Peyer's patch (tissue), 4 donors: Measurements from ENCODE around the gene GUCY1B1. TPM values are rescaled to one million over a fixed set of nuclear protein-coding genes. Genes with fewer than 3 reads are reported as not detected.

Experiments
- DNase-seq, 3 donors: peaks; one replicate each; pipeline ENCODE4 v3.0.0-alpha.2; 2017 to 2019
- H3K27ac ChIP-seq, 4 donors: fragments of 200-600 bp; sonication (generic); one replicate each; pipeline ENCODE4 v1.5.1; 2016 to 2019
- H3K27me3 ChIP-seq, 2 donors: fragments of 200-600 bp; sonication (generic); one replicate each; pipeline ENCODE4 v1.5.1; 2019
- H3K36me3 ChIP-seq, 3 donors: fragments of 200-600 bp; sonication (generic); one replicate each; pipeline ENCODE4 v1.5.1; 2016 to 2019
- H3K4me1 ChIP-seq, 4 donors: fragments of 200-600 bp; sonication (generic); one replicate each; pipeline ENCODE4 v1.5.1; 2016 to 2019
- H3K4me3 ChIP-seq, 4 donors: fragments of 200-600 bp; sonication (generic); 1 replicate in 3 of 4; 2 replicates in 1 of 4; pipeline ENCODE4 v1.5.1; 2016 to 2019; ENCODE audit warnings: mild to moderate bottlenecking in 1 of 4
- H3K9me3 ChIP-seq, 4 donors: fragments of 200-600 bp; sonication (generic); one replicate each; pipeline ENCODE4 v1.5.1; 2016 to 2019; ENCODE audit warnings: mild to moderate bottlenecking in 1 of 4
- POLR2A ChIP-seq, 2 donors: fragments of 450-650 bp; IDR thresholded peaks; one replicate each; pipeline ENCODE4 v1.5.1; 2017; ENCODE audit warnings: antibody characterized with exemption in 2 of 2, mild to moderate bottlenecking in 2 of 2, moderate library complexity in 2 of 2
- total RNA-seq, 4 donors: library from RNA; depleted of rRNA; stranded (reverse); fragments of >200 nt; gene quantifications; one replicate each; pipeline ENCODE4 v1.1.0, GENCODE V29; 2016
- TF ChIP-seq, protein P1 (sequence below), 6 experiments: fragments of 450-650 bp in 4 of 6; fragments of 200-600 bp in 2 of 6; sonication (generic) in 1 of 6; IDR thresholded peaks; one replicate each; pipeline ENCODE4 v1.5.1; 2017 to 2019; ENCODE audit warnings: antibody characterized with exemption in 6 of 6, mild to moderate bottlenecking in 3 of 6, moderate library complexity in 1 of 6

Gene GUCY1B1
- total RNA-seq, 4 donors from 2014 or later = 1.6 to 8.0 (median 5.9) TPM

DNA sequence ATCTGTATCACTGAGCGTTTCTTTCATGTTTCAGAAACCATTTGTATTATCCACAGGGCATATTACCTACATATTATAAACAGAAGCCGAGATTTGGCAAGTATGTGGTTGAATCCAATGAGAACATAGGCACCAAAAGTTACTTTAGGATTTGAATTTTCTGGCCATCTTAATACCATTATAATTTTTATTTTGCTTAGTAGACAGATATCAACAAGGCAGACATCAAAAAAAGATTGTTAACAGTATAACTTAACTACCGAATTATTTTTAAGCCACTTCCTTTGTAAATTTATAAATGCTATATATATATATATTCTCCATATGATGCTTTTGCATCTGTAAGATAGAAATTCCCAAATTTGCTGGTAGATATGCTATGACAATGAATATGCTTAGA is 2.2 kb downstream of the GUCY1B1 start:
- H3K27ac ChIP-seq = no peak overlapping the region
- no peak for DNase-seq
- no peaks in the 10 kb centered on the region for H3K9me3 ChIP-seq
- H3K27me3 ChIP-seq = no peaks in the 10 kb centered on the region
- peaks cover 0 to 7% (median 0%) of the 10 kb centered on the region in 4 donors for H3K4me1 ChIP-seq
- H3K36me3 ChIP-seq = no peaks in the 10 kb centered on the region
- H3K4me3 ChIP-seq = no peak overlapping the region
- TF ChIP-seq, protein P1, sequence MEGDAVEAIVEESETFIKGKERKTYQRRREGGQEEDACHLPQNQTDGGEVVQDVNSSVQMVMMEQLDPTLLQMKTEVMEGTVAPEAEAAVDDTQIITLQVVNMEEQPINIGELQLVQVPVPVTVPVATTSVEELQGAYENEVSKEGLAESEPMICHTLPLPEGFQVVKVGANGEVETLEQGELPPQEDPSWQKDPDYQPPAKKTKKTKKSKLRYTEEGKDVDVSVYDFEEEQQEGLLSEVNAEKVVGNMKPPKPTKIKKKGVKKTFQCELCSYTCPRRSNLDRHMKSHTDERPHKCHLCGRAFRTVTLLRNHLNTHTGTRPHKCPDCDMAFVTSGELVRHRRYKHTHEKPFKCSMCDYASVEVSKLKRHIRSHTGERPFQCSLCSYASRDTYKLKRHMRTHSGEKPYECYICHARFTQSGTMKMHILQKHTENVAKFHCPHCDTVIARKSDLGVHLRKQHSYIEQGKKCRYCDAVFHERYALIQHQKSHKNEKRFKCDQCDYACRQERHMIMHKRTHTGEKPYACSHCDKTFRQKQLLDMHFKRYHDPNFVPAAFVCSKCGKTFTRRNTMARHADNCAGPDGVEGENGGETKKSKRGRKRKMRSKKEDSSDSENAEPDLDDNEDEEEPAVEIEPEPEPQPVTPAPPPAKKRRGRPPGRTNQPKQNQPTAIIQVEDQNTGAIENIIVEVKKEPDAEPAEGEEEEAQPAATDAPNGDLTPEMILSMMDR (IDR thresholded peaks at IDR 0.05) = no peak
- TF ChIP-seq POLR2A (IDR thresholded peaks at IDR 0.05) = no peak

DNA sequence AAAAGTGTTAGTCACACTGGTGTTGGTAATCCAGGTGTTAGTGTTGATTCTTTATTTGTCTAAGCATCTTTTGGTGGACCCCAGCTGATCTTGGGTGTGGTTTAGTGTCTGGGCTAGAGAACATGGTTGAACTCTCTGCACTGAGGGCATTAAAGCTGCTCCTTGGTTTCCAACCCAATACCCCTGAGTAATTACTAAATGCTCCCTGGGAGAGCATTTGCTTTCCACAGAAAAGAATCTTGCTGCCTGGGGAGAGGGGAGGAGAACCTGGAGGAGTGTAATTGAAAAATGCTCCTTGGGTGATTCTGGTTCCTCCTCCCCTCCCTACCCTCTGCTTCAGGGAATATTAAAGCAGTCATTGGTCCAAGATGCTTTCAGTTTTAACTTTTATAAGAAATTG is 3.1 kb downstream of the GUCY1B1 start:
- H3K9me3 ChIP-seq = no peaks in the 10 kb centered on the region

GRCh38 chr4:155762334-155762733 is 3.5 kb downstream of the GUCY1B1 start:
- DNase-seq = no peak
- H3K4me1 ChIP-seq = peaks cover 0 to 7% (median 0%) of the 10 kb centered on the region in 4 donors
- no peak overlapping the region for H3K27ac ChIP-seq
- TF ChIP-seq, protein P1 (IDR thresholded peaks at IDR 0.05) = no peak
- no peak for TF ChIP-seq POLR2A (IDR thresholded peaks at IDR 0.05)
- no peaks in the 10 kb centered on the region for H3K9me3 ChIP-seq
- H3K36me3 ChIP-seq = no peaks in the 10 kb centered on the region
- H3K27me3 ChIP-seq = no peaks in the 10 kb centered on the region
- H3K4me3 ChIP-seq = no peak overlapping the region

More for the DNA sequence above, 3.1 kb downstream of the GUCY1B1 start:
- H3K4me1 ChIP-seq = peaks cover 0 to 7% (median 0%) of the 10 kb centered on the region in 4 donors
- H3K27ac ChIP-seq = no peak overlapping the region
- no peak overlapping the region for H3K4me3 ChIP-seq
- H3K27me3 ChIP-seq = no peaks in the 10 kb centered on the region
- DNase-seq = no peak
- TF ChIP-seq POLR2A (IDR thresholded peaks at IDR 0.05) = no peak
- TF ChIP-seq, protein P1 (IDR thresholded peaks at IDR 0.05) = no peak
- H3K36me3 ChIP-seq = no peaks in the 10 kb centered on the region

DNA sequence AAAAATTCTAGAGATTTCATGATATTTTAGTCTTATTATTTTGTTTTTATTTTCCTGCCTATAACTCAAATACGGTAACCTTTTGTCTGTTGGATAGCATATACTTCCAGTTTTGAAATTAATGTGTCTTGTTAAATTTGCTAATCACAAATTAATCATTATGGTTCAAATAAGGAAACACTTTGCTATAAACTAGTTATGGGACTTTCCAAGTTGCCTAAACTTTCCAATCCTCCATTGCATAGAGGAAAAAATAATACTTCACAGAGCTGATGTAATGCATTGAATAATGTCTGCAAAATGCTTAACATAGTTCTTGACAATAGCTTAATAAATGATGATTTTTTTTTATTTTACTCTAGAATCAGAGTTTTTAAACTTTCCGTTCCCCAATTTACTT is 4.7 kb downstream of the GUCY1B1 start:
- H3K36me3 ChIP-seq = no peaks in the 10 kb centered on the region
- no peaks in the 10 kb centered on the region for H3K9me3 ChIP-seq
- DNase-seq = no peak
- H3K27me3 ChIP-seq = no peaks in the 10 kb centered on the region
- no peak overlapping the region for H3K4me3 ChIP-seq
- no peak overlapping the region for H3K27ac ChIP-seq
- peaks cover 0 to 7% (median 0%) of the 10 kb centered on the region in 4 donors for H3K4me1 ChIP-seq
- TF ChIP-seq, protein P1 (IDR thresholded peaks at IDR 0.05) = no peak
- no peak for TF ChIP-seq POLR2A (IDR thresholded peaks at IDR 0.05)

GRCh38 chr4:155765149-155765548 is 6.3 kb downstream of the GUCY1B1 start:
- H3K27me3 ChIP-seq = no peaks in the 10 kb centered on the region
- no peak overlapping the region for H3K27ac ChIP-seq
- no peaks in the 10 kb centered on the region for H3K9me3 ChIP-seq
- DNase-seq = no peak
- TF ChIP-seq, protein P1 (IDR thresholded peaks at IDR 0.05) = no peak
- no peak for TF ChIP-seq POLR2A (IDR thresholded peaks at IDR 0.05)
- no peaks in the 10 kb centered on the region for H3K36me3 ChIP-seq
- no peak overlapping the region for H3K4me3 ChIP-seq
- no peaks in the 10 kb centered on the region for H3K4me1 ChIP-seq

DNA sequence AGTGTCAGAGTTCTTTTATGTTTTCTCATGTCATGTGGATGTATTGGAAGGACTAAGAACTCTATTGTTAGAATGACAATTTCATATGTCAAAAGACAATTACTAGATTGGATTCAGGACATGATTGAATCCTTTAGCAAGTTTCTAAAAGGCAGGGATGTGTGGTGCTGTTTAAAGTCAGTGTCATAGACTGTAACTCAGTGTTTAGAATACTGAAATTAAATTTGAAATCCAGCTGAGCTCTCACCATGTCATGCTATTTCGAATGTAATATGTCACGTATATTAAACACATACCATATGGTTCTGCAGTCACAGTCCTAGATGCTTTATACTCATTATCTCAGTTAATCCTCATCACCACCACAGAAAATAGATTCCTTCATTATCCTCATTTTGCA is 7.8 kb downstream of the GUCY1B1 start:
- Histone ChIP-seq H3K4me1 (no peaks in the 10 kb centered on the region), H3K36me3 (no peaks in the 10 kb centered on the region), H3K27ac (no peak overlapping the region), H3K27me3 (no peaks in the 10 kb centered on the region), H3K9me3 (no peaks in the 10 kb centered on the region), H3K4me3 (no peak overlapping the region)
- TF ChIP-seq, protein P1 (IDR thresholded peaks at IDR 0.05) = no peak
- no peak for TF ChIP-seq POLR2A (IDR thresholded peaks at IDR 0.05)
- DNase-seq = no peak
